Right ventricle myocardium superior (tissue), 1 donor: ENCODE data around the gene FAM187B. TPM values are rescaled to one million over a fixed set of nuclear protein-coding genes. Genes with fewer than 3 reads are reported as not detected.
"Not testable (repeated sequence)": the region's sequence is repeated elsewhere in the genome, so short reads cannot be mapped to it uniquely, and the experiment has no call there.

ENCODE experiments used
- ATAC-seq: fragments of 200-7000 bp; cut with Tn5 transposase; one replicate; pipeline ENCODE4 v1.9.1; 2020; ENCODE audit warnings: mild to moderate bottlenecking; ENCODE audit not compliant: poor library complexity
- DNase-seq: peaks from one replicate; pipeline ENCODE4 v3.0.0-alpha.2; 2020
- intact Hi-C: fragments of 100-400 bp; cut with DNase I; formaldehyde crosslinking; loops from one replicate; pipeline ENCODE4 v1.11.2; 2022
- total RNA-seq: library from RNA; stranded (reverse); fragmentation: NEBNext Ultra II Directional; extraction: Animal tissue kit (Norgen Biotek cat#: 25700); gene quantifications from one replicate; pipeline ENCODE4 v1.2.1, GENCODE V29; 2021
- donor health status: DM: no; HTN: yes; CAD: no; lungs with severe emphysema.

Gene FAM187B
- total RNA-seq, 1 donor from 2014 or later = not detected

DNA sequence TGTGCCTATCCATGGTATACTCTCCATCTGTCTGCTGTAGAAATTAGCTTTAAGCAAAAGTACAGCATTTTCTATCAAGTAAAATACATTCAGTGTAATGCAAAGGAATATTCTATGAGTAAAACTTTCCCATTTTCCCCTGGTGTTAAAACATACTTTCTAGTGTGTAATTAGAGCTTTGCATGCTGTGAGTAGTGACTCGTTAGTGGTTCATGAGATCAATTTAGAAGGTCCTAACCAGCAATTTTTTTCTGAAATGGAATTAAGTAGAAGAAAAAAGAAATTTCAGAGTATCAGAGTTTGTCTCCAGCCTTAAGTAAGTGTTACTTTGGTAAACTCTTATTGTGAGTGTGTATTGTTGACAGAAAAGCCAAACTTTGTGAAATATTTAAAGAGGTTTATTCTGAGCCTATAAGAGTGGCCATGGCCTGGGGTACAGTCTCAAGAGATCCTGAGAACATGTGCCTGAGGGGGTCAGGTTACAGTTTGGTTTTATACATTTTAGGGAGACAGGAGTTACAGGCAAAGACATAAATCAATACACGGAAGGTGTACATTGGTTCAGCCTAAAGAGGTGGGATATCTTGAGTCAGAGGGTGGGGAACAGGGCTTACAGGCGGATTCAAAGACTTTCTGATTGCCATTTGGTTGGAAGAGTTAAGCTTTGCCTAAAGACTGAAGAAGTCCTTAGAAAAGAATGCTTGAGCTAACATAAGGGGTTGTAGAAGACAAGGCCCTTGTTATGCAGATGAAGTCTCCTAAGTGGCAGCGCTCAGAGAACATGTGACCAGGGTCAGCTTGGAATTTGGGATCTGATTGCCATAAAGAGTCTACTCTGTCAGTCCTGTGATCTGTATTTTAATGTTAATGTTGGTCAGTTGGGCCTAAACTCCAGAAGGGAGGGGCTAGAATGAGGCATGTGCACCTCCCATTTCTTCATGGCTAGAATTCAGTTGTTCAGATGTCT, 25.5 kb downstream of the FAM187B start:
- ATAC-seq = no peak
- intact Hi-C loops = no loop called here
- no peak for DNase-seq

DNA sequence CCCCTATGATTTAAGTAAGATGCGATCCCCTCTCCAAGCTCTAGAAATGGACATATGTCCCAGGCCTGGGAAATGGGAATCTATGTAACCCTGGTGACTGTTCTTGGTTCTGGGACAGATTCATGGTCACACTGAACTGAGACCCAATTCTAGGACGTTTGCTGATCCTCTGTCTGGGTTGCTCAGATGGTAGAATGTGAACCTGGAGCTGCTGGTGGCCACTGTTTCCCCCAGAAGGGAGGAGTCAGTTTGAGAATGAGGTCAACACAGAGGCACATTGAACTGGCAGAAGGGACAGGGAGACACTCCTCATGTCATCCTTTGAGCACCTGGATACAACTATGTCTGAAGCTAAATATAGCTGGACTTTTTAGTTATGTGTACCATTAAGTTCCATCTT, 29.1 kb downstream of the FAM187B start:
- DNase-seq = no peak
- no peak for ATAC-seq
- intact Hi-C loops = no loop called here

DNA sequence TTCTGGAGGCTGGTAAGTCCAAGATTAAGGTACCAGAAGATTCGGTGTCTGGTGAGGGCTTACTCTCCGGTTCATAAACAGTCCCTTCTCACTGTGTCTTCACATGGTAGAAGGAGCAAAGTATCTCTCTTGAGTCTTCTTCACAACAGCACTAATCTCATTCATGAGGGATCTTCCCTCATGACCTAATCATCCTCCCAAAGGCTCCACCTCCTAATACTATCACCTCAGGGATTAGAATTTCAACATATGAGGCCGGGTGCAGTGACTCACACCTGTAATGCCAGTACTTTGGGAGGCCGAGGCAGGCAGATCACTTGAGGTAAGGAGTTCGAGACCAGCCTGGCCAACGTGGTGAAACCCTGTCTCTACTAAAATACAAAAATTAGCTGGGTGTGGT, 31.7 kb downstream of the FAM187B start:
- ATAC-seq, intact Hi-C loops: not testable (repeated sequence)

DNA sequence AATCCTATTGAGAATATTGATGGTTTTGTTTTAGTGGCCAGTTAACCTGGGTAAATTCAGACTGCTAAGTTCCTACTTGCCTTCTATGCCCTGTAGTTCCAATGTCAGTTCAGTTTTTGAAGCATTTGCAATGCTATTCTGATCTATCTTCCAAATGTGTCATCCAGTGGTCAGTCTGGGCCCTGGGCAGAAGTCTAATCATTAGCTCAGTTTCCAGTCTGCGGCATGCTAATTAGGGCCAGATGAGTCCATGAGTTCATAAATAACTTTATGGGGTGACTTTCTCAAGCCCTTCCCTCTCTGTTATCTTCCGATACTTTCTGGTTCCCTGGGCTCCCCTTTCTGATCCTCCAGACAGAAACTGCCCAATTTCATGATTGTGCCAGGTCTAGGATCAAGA, 32.7 kb downstream of the FAM187B start:
- ATAC-seq (no peak), DNase-seq (no peak)
- intact Hi-C loops = no loop called here

More for the DNA sequence above, 31.7 kb downstream of the FAM187B start:
- not testable (repeated sequence) for DNase-seq

DNA sequence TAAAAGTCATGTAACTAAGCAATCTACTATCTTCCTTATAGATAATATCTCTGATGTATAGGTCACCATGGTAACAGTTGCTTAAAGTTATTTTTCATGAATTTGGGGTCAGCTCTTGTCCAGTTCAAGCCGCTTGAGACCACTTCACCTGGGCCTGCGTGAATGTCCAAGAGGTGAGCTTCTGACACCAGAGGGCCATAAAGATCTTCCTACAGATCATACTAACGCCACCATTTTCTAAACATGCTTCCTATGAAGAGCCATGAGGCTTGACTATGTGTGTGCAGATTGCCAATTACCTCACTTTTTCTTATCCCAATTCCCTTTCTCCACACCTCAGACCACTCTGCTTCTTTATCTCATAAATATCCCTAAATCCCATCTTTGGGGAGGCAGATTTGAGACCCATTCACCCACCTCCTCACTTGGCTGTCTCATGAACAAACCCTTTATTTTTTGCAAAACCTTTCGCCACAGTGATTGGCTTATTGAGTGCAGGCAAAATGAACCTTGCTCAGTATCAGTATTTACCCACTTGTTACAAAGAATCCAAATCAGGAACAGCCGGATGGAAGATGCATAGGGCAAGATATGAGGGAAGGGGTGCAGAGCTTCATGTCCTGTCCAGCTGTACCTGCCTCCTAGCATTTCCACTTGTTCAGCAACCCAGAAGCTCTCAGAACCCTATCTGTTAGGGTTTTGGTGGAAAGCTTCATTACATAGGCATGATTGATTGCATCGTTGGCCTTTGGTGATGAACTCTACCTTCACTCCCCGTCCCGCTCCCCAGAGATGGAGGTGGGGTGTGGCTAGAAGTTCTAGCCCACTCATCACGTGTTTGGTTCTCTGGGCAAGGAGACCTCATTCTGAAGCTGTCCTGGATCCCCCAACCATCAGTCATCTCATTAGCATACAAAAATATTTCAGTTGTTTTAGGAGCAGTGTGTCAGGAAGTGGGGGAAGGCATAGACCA, 34.2 kb downstream of the FAM187B start:
- intact Hi-C loops = no loop called here
- DNase-seq (no peak), ATAC-seq (no peak)

DNA sequence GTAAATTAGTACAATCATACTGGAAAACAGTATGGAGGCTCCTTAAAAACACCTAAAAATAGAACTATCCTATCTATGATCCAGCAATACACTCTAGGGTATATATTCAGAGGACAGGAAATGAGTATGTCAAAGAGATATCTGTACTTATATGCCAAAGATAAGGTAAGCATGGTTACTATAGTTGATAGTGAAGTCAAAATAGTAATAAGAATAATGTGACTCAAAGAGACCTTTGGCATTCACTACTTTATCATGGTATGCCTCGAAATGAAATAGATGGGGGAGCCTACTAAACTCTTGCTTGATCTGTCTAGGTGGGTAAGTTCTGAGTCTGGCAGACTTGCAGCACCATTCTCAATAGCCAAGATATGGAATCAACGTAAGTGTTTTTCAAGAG, 43.7 kb downstream of the FAM187B start:
- DNase-seq (no peak), ATAC-seq (no peak)
- intact Hi-C loops = no loop called here

DNA sequence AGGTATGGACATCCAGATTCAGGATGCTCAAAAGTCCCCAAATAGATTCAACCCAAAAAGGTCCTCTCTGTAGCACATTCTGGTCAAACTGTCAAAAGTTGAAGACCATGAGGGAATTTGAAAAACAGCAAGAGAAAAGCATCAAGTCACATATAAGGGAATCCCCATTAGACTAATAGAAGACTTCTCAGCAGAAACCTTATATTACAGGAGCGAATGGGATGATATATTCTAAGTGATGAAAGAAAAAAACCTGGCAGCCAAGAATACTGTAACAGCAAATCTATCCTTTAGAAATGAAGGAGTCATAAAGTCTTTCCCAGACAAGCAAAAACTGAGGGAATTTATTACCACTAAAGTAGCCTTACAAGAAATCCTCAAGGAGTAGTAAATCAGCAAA, 44.3 kb downstream of the FAM187B start:
- ATAC-seq = no peak
- intact Hi-C loops = no loop called here

DNA sequence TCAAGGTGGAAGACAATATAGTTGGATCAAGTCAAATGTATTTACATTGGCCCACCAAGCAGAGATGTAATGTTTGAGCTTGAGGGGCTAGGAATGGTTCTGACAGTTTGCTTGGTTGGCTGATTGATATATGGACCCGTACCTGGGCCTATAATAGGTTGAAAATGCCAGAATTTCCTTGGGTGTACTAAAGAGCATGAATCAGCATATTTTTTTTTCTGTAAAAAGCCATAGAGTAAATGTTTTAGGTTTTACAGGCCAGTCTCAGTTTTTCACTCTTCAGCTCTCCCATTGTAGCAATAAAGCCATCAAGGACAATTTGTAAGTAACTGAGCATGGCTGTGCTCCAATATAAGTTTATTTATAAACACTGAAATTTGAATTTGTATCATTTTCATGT, 47.2 kb downstream of the FAM187B start:
- DNase-seq (no peak), ATAC-seq (no peak)
- intact Hi-C loops = no loop called here

More for the DNA sequence above, 44.3 kb downstream of the FAM187B start:
- no peak for DNase-seq

DNA sequence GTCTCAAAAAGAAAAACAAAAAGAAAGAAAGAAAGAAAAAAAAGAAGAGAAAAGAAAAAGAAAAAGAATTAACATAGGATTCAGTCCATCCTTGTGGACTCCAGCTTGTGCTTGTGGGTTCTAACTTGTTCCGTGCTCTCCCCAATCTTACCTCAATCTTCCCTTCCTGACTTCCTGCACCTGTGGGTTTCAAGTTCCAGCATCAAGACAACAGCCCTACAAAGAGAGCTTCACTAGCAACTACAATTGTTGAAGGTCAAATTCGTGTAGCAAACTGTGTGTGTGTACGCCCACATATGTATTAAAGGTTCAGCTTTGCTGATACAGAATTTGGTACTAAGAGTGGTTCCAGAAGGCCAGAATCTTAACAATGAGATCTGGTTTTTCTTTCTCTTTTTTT, 48.7 kb downstream of the FAM187B start:
- DNase-seq (no peak), ATAC-seq (no peak)
- intact Hi-C loops = no loop called here

DNA sequence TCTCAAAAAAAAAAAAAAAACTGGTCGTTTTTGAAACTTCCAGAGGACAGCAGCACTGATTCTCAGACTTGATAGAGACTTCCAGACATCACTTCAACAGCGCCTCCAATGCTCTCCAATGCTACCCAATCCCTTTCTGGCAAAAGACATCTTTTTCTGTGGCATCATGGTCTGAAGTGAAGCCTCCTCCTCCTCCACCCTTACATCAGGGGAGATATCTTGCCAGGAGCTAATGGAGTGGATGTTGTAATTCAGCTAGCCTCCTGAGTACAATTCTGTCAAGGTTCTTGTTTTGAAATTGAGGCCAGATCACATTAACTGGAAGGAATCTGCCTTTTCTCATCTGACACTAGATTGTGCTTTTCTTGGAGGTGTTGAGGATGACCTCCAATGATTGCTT, 49.8 kb downstream of the FAM187B start:
- DNase-seq = no peak
- ATAC-seq = no peak
- intact Hi-C loops = no loop called here

DNA sequence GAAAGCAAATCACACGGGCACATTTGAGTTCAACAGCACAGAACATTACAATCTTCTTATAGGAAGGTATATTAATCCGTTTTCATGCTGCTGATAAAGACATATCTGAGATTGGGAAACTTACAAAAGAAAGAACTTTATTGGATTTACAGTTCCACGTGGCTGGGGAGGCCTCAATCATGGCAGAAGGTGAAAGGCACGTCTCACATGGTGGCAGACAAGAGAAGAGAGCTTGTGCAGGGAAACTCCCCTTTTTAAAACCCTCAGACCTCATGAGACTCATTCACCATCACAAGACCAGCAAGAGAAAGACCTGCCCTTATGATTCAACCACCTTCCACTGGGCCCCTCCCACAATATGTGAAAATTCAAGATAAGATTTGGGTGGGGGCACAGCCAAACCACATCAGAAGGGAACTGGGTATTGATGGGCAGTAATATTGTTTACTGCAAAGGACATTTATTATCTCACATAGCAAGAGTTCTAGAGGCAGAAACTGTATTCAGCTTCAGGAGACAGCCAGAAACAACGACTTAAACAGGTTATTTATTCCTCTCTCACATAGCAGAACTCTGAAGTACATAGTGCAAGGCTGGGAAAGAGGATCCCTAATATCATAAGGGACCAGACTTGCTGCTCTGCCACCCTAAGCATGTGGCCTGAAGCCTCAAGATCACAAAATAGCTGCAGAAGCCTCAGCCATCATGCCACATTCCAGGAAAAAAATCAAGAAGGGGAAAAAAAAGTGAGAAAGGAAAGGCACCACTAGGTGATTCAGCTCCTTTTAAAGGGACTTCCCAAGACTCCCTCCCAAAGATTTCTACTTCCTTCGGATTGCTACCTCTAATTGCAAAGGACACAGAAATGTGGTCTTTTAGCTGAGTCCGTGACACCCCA, 50.9 kb downstream of the FAM187B start:
- ATAC-seq (no peak), DNase-seq (no peak)
- intact Hi-C loops = no loop called here

DNA sequence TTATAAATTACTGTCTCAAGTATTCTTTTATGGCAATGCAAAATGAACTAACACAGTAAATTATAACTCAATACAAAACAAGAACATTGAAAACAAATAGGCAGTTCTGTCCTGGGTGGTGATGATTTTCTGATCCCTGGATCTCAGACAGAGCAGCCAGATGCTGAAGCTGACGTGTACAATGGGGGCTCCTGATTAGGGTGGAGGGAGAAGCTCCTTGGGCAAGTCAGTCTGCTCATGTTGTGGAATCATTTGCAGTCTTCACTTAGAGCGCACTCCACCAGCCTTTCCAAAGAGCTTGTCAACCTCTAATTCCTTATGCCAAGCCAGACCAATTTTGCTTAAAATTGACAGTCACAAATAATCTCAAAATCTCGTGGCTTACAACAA, 52.4 kb downstream of the FAM187B start:
- intact Hi-C loops = no loop called here
- DNase-seq = no peak
- ATAC-seq = no peak

Other genes starting within 250 kb of the FAM187B start
- gene GRAMD1A, start 228.4 kb downstream of the FAM187B start, total RNA-seq = 25.5 TPM
- 48.2 TPM for gene SCN1B, start 198.3 kb downstream of the FAM187B start, total RNA-seq
- 5.6 TPM for gene HPN, start 187.0 kb downstream of the FAM187B start, total RNA-seq
- 1.3 TPM for gene FXYD3, start 112.9 kb downstream of the FAM187B start, total RNA-seq
- 8.1 TPM for gene LGI4, start 93.7 kb downstream of the FAM187B start, total RNA-seq
- gene FXYD1, start 89.9 kb downstream of the FAM187B start, total RNA-seq = 580 TPM
- gene FXYD7, start 85.5 kb downstream of the FAM187B start, total RNA-seq = not detected
- 20.9 TPM for gene FXYD5, start 74.0 kb downstream of the FAM187B start, total RNA-seq
- 4.5 TPM for gene LSR, start 20.3 kb upstream of the FAM187B start, total RNA-seq
- gene USF2, start 40.2 kb upstream of the FAM187B start, total RNA-seq = 141 TPM
- not detected for gene HAMP, start 53.8 kb upstream of the FAM187B start, total RNA-seq
- not detected for gene MAG, start 63.4 kb upstream of the FAM187B start, total RNA-seq
- gene CD22, start 100.4 kb upstream of the FAM187B start, total RNA-seq = 0.56 TPM
- not detected for gene FFAR1, start 119.2 kb upstream of the FAM187B start, total RNA-seq
- not detected for gene FFAR3, start 129.7 kb upstream of the FAM187B start, total RNA-seq
- gene GPR42, start 142.3 kb upstream of the FAM187B start, total RNA-seq = not detected
- gene FFAR2, start 219.5 kb upstream of the FAM187B start, total RNA-seq = 0.11 TPM